GM21529 (cell line): Measurements from ENCODE around the gene L3MBTL1.

ENCODE experiments used
- ATAC-seq: cut with Tn5 transposase; IDR thresholded peaks from one replicate; pipeline ENCODE4 v1.9.1; 2021; ENCODE audit not compliant: unreplicated experiment

Gene L3MBTL1

GRCh38 chr20:43534791-43535350 lies 27.4 kb downstream of the L3MBTL1 start:
- ATAC-seq = no peak

- ATAC-seq = no peak
Observed at GRCh38 chr20:43535370-43536004, 28.0 kb downstream of the L3MBTL1 start.

- ATAC-seq = no peak
Observed at GRCh38 chr20:43536041-43536816, 28.7 kb downstream of the L3MBTL1 start.

- no peak for ATAC-seq
Observed at GRCh38 chr20:43536817-43537440, 29.4 kb downstream of the L3MBTL1 start.

GRCh38 chr20:43537921-43538877 lies 30.7 kb downstream of the L3MBTL1 start:
- ATAC-seq = no peak

GRCh38 chr20:43538878-43539700 lies 31.6 kb downstream of the L3MBTL1 start:
- no peak for ATAC-seq

- ATAC-seq = no peak
Observed at GRCh38 chr20:43539975-43540672, 32.6 kb downstream of the L3MBTL1 start.

- no peak for ATAC-seq
Observed at GRCh38 chr20:43540673-43541060, 33.2 kb downstream of the L3MBTL1 start.

GRCh38 chr20:43541214-43541613 lies 33.7 kb downstream of the L3MBTL1 start:
- ATAC-seq = no peak

GRCh38 chr20:43542161-43542560 lies 34.7 kb downstream of the L3MBTL1 start:
- no peak for ATAC-seq

GRCh38 chr20:43542674-43543073 lies 35.2 kb downstream of the L3MBTL1 start:
- ATAC-seq = no peak

- no peak for ATAC-seq
Observed at GRCh38 chr20:43543138-43543537, 35.6 kb downstream of the L3MBTL1 start.

GRCh38 chr20:43544501-43544900 lies 37.0 kb downstream of the L3MBTL1 start:
- ATAC-seq = no peak

- no peak for ATAC-seq
Observed at GRCh38 chr20:43545837-43546578, 38.5 kb downstream of the L3MBTL1 start.

GRCh38 chr20:43548273-43548880 lies 40.9 kb downstream of the L3MBTL1 start:
- no peak for ATAC-seq

GRCh38 chr20:43549416-43550065 lies 42.0 kb downstream of the L3MBTL1 start:
- ATAC-seq = no peak

GRCh38 chr20:43550456-43550855 lies 43.0 kb downstream of the L3MBTL1 start:
- no peak for ATAC-seq

- no peak for ATAC-seq
Observed at GRCh38 chr20:43554369-43554768, 46.9 kb downstream of the L3MBTL1 start.
